Amniotic epithelial cell (primary cell): ENCODE measurements around the gene RXRA.

Experiments
- DNase-seq: peaks from one replicate; pipeline ENCODE4 v3.0.0-alpha.2; 2010; ENCODE audit warnings: low read depth

Gene RXRA

GRCh38 chr9:134475011-134475790 is 148.9 kb downstream of the RXRA start:
- peak; percentile 88 for DNase-seq

- no peak for DNase-seq
Observed at GRCh38 chr9:134476272-134476941, 150.2 kb downstream of the RXRA start.

DNA sequence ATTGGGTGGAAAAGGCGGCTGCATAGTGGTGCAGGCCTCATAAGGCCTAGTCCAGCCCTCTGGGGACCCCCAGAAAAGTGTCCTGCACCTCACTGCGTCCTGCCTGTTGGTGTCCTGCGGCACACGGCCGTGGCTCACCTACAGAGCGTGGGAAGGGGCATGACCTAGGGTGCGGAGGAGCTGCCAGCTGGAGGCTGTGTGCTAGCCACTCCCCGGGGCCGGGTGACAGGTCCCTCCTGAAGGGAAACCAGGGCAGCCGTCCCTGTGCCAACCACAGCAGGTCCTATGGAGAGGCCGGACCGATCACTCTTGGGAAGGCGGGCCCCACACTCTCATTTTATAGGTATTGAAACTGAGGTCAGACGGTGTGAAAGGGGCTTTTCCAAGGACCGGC is 150.7 kb downstream of the RXRA start:
- no peak for DNase-seq

DNA sequence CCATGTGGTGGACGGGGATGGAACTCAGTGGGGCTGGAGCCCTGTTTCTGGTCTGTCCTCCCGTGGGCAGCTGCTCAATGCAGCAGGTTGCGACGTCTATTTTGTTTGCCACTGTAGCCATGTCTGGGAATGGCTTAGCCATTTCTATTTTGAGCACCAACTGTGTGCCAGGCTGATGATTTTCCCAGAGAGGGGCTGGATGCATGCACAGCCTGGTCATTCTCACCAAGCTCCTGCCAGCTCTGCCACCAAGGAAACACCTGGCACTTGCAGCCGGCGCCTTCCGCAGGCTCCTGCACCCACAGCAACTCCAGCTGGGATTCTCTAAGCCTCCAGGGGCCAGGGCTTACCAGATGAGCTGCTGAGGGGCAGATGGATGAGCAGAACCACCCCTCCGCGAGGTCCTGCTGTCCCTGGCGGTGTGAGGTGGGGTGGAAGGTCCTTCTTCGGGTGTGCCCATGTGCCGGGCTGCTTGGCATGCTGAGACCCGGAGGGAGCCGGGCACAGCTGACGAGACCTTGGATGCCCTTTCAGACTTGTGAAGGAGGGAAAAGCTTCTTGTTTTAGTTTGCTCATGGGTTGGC is 151.2 kb downstream of the RXRA start:
- DNase-seq = no peak

DNA sequence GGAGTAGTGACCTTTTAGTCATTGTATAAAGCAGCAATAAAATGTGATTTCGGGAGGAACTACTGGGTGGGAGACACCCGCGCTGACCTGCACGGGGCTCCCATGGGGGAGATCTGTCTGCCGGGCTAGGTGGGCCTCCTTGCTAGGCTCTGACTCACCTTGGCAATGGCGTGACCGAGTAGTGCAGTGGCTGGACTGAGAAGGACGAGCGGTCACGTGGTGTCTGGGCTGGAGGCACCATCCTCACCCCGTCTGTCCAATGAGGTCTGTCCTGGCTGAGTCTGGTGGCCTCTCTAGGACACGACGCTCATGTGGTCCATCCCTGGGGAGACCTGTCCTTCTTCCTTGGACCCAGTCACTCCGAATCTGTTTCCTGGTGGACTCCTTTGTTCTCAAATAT is 151.7 kb downstream of the RXRA start:
- DNase-seq = no peak

DNA sequence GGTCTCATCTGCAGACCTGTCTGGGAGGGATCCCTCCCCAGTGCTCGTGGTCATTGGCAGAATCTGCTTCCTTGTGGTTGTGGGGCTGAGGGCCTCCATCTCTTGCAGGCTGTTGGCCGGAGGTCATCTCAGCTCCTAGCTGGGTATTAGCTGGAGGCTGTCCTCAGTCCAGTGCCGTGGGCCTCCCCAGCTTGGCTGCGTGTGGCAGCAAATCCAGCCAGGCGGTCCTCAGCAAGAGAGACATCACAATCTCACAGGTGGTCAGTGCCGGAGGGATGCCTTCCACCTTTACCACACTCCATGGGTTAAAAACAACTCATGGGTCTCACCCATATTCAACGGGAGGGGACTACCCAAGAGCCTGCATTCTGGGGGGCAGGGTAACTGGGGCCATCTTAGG is 155.5 kb downstream of the RXRA start:
- no peak for DNase-seq

- DNase-seq = no peak
Observed at GRCh38 chr9:134482226-134482625, 156.0 kb downstream of the RXRA start.

GRCh38 chr9:134483361-134484184 is 157.3 kb downstream of the RXRA start:
- no peak for DNase-seq

- no peak for DNase-seq
Observed at GRCh38 chr9:134484479-134484878, 158.2 kb downstream of the RXRA start.

DNA sequence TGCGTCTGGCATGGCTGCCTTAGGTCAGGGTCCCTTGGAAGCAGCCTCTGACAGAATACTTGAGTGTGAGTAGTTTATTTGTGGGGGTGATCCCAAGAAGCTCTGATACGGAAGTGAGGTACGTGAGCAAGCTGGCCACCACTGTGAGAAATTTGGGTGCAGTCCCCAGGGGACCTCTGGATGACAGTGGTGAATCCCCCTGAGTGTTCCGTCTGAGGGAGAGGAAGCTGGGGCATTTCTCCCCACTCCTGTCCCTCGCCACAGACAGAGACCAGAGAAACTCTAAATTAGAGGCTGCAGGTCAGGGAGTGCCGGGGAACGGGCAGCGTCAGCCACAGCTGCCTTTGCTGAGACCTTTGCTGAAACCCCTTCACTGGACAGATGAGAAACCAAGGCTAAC is 159.4 kb downstream of the RXRA start:
- no peak for DNase-seq

DNA sequence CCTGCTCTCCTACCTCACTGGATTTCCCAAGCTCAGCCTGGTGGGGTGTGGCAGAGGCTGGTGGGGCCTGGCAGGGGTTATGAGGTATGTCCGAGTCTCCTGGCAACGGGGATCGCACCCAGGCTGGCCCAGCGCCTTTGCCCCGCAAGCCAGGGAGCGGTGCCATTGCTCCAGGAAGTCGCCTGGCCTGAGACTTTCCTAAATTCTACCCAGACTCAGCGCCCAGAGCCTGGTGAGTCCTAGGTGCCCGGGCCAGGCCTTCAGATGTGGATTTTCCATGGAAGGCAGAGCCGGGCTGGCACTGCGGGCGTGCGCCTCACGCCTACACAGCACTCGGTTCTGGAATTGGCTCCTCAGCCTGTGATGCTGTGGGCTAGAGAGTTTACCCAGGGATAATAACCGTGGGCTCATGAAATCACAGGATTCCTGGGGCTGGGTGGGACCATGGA is 159.9 kb downstream of the RXRA start:
- DNase-seq = no peak

GRCh38 chr9:134486596-134486995 is 160.3 kb downstream of the RXRA start:
- DNase-seq = no peak
